Breast epithelium (tissue), 3 donors: ENCODE data around the gene ZMYND8.
A peak's percentile ranks its signal among the peaks of the same experiment; 100 is the strongest.

ENCODE experiments used
- POLR2AphosphoS5 ChIP-seq, 3 donors: sonication (generic); formaldehyde crosslinking; IDR thresholded peaks; one replicate each; pipeline ENCODE4 v1.6.1; 2017; ENCODE audit warnings: antibody characterized with exemption in 3 of 3
- TF ChIP-seq, protein P1 (sequence below), 3 donors: fragments of 450-650 bp; IDR thresholded peaks; one replicate each; pipeline ENCODE4 v1.5.1; 2016 to 2017; ENCODE audit warnings: antibody characterized with exemption in 3 of 3, mild to moderate bottlenecking in 3 of 3, moderate library complexity in 3 of 3

DNA sequence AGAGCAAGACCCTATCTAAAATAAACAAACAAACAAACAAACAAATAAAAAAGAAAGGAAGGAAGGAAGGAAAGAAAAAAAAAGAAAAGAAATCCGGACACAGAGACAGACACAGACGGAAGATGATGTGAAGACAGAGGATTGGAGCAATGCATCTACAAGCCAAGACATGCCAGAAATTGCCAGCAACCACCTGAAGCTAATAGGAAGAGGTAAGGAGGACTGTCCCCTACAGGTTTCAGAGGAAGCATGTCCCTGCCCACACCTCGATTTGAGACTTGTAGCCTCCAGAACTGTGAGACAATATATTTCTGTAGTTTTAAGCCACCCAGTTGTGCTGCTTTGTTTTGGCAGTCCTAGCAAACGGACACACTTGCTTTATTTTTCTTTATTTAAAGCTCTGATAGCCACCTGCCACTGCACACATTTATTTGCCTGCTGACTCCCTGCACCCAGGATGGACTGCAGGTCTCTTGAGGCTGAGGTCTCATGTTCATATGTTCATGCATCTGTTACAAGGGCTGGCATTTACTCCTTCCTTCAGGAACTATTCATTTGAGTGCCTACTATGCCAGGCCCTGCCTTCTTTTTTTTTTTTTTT, 20.7 kb upstream of the ZMYND8 start:
- TF ChIP-seq, protein P1, sequence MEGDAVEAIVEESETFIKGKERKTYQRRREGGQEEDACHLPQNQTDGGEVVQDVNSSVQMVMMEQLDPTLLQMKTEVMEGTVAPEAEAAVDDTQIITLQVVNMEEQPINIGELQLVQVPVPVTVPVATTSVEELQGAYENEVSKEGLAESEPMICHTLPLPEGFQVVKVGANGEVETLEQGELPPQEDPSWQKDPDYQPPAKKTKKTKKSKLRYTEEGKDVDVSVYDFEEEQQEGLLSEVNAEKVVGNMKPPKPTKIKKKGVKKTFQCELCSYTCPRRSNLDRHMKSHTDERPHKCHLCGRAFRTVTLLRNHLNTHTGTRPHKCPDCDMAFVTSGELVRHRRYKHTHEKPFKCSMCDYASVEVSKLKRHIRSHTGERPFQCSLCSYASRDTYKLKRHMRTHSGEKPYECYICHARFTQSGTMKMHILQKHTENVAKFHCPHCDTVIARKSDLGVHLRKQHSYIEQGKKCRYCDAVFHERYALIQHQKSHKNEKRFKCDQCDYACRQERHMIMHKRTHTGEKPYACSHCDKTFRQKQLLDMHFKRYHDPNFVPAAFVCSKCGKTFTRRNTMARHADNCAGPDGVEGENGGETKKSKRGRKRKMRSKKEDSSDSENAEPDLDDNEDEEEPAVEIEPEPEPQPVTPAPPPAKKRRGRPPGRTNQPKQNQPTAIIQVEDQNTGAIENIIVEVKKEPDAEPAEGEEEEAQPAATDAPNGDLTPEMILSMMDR (IDR thresholded peaks at IDR 0.05), result peak in 2 of 3 donors; percentile 15 to 32
- peak in 1 of 3 donors; percentile 10 for TF ChIP-seq POLR2AphosphoS5 (IDR thresholded peaks at IDR 0.05)
